Kidney (tissue), 14 donors: ENCODE measurements around the gene SLC49A4. TPM values are rescaled to one million over a fixed set of nuclear protein-coding genes. Genes with fewer than 3 reads are reported as not detected.

Experiments used
- DNase-seq, 5 donors: peaks; one replicate each; pipeline ENCODE4 v3.0.0-alpha.2; 2013 to 2020
- FAIRE-seq: peaks from 2 replicates; lab custom pipeline; 2012; peaks lifted over from hg19 to GRCh38; lab: Jason Lieb, UNC
- H3K27ac ChIP-seq, 2 donors: one replicate each; pipeline ENCODE4 v1.7.0; 2013; ENCODE audit warnings: low read depth in 2 of 2, low read length in 2 of 2, inconsistent platforms in 1 of 2
- H3K27me3 ChIP-seq: one replicate; pipeline ENCODE4 v1.7.1; 2013; ENCODE audit warnings: low read length, inconsistent platforms; ENCODE audit not compliant: control insufficient read depth, insufficient read depth
- H3K36me3 ChIP-seq, 3 donors: one replicate each; pipeline versions ENCODE4 v1.7.0 to v1.7.1; 2013; ENCODE audit warnings: low read length in 3 of 3, control low read depth in 1 of 3, inconsistent platforms in 1 of 3; ENCODE audit not compliant: insufficient read depth in 3 of 3, control insufficient read depth in 2 of 3
- H3K4me1 ChIP-seq, 3 donors: one replicate each; pipeline versions ENCODE4 v1.7.0 to v1.7.1; 2013; ENCODE audit warnings: low read length in 3 of 3, inconsistent platforms in 1 of 3, low read depth in 1 of 3; ENCODE audit not compliant: control insufficient read depth in 2 of 3, insufficient read depth in 2 of 3
- H3K4me3 ChIP-seq, 3 donors: one replicate each; pipeline versions ENCODE4 v1.7.0 to v1.8.1; 2013; ENCODE audit warnings: low read length in 3 of 3, control low read depth in 1 of 3, inconsistent platforms in 1 of 3
- H3K9ac ChIP-seq, 3 donors: one replicate each; pipeline versions ENCODE4 v1.7.0 to v1.7.1; 2013; ENCODE audit warnings: low read length in 3 of 3, control low read depth in 1 of 3, inconsistent platforms in 1 of 3
- H3K9me3 ChIP-seq, 3 donors: one replicate each; pipeline versions ENCODE4 v1.7.0 to v1.7.1; 2013; ENCODE audit warnings: low read length in 3 of 3, control low read depth in 1 of 3, inconsistent platforms in 1 of 3; ENCODE audit not compliant: control insufficient read depth in 2 of 3, insufficient read depth in 1 of 3
- CTCF ChIP-seq: IDR thresholded peaks from 3 replicates; pipeline ENCODE4 v1.5.1; 2012; ENCODE audit warnings: mild to moderate bottlenecking, moderate library complexity, borderline replicate concordance; ENCODE audit not compliant: insufficient read depth; ENCODE audit errors: extremely low read depth
- intact Hi-C: fragments of 100-400 bp; cut with DNase I; formaldehyde crosslinking; loops from one replicate; pipeline ENCODE4 v1.11.1; 2022
- polyA plus RNA-seq: library from polyadenylated mRNA; stranded (reverse); fragments of 350-450 nt; fragmentation: Illumina TruSeq; extraction: RNeasy Lipid Tissue Mini Kit (QIAGEN cat#74804); gene quantifications from one replicate; pipeline ENCODE4 v1.2.3, GENCODE V29; 2014; ENCODE audit warnings: low read depth, low replicate concordance; ENCODE audit not compliant: insufficient read depth
- total RNA-seq: library from RNA; stranded (reverse); fragmentation: NEBNext Ultra II Directional; extraction: Animal tissue kit (Norgen Biotek cat#: 25700); gene quantifications from one replicate; pipeline ENCODE4 v1.2.1, GENCODE V29; 2021
- donor health status: control.
- donor health status: control.
- donor health status: control.
- donor health status: control.
- donor health status: control.
- donor health status: DM: yes; HTN: yes; CAD: no.
- donor health status: Normal renal cell carcinoma (clear cell type).

The SLC49A4 gene
- total and polyA plus RNA-seq, 2 donors from 2014 or later, result 10.4 to 21.7 TPM

DNA sequence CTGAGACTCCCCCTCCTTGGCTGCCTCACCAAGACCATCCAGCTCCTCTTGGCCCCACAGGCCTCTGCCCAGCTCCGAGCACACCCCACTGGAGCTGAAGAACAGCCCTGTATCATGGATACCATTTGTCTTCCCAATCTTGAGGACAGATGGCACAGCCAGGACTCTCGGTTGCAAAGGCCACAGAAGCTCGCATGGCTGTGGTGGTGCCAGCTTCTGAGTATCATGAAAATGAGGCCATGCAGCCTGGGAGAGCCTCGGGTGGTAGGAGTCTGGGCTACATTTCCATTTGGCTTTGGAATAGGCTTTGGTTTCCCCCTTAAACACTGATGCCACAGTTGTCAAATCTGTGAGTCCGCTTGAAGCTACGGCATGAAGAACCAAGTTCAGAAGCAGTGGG lies 126.1 kb downstream of the SLC49A4 start:
- peaks cover 3% of the 10 kb centered on the region for H3K27me3 ChIP-seq
- intact Hi-C loops, result no loop called here
- no peak for DNase-seq

GRCh38 chr3:122921791-122922651 lies 127.2 kb downstream of the SLC49A4 start:
- intact Hi-C loops, result no loop called here
- Histone ChIP-seq H3K9me3 (no peaks in the 10 kb centered on the region), H3K9ac (no peak overlapping the region), H3K27ac (no peak overlapping the region), H3K4me3 (no peak overlapping the region), H3K36me3 (no peaks in the 10 kb centered on the region), H3K4me1 (peaks cover 0 to 3% (median 0%) of the 10 kb centered on the region in 3 donors), H3K27me3 (peaks cover 3% of the 10 kb centered on the region)
- DNase-seq, result peak in 4 of 5 donors; percentile 25 to 61 (median 42)
- FAIRE-seq, result no peak
- no peak for TF ChIP-seq CTCF

More for the DNA sequence above, 126.1 kb downstream of the SLC49A4 start:
- TF ChIP-seq CTCF, result no peak
- Histone ChIP-seq H3K9ac (no peak overlapping the region), H3K4me3 (no peak overlapping the region), H3K9me3 (no peaks in the 10 kb centered on the region), H3K36me3 (no peaks in the 10 kb centered on the region), H3K4me1 (peaks cover 0 to 3% (median 0%) of the 10 kb centered on the region in 3 donors), H3K27ac (no peak overlapping the region)
- no peak for FAIRE-seq

DNA sequence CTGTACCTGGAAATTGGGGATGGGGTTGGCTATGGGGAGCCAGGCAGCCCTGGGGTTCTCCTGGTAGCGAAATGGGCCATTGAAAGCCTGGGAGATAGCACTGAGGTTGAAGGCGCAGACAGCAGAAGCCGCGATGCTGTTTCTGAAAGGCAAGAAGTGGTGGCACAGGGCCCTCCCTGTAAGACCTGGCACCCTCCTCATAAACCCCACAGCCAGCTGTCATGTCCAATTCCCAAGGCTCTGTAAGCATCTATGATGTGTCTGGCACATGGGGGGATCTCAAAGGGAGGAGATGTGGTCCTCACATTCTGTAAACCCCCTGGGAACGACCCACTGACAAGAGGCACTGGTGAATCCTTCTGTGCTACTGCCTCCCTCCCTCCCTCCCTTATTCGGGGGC lies 128.7 kb downstream of the SLC49A4 start:
- DNase-seq, result no peak
- Histone ChIP-seq H3K27me3 (peaks cover 3% of the 10 kb centered on the region), H3K27ac (no peak overlapping the region), H3K9me3 (no peaks in the 10 kb centered on the region), H3K4me1 (peaks cover 0 to 3% (median 0%) of the 10 kb centered on the region in 3 donors), H3K4me3 (no peak overlapping the region), H3K9ac (no peak overlapping the region), H3K36me3 (no peaks in the 10 kb centered on the region)
- no peak for FAIRE-seq
- intact Hi-C loops, result no loop called here
- TF ChIP-seq CTCF, result no peak
